Mucosa of descending colon (tissue), 3 donors: ENCODE data around the gene SLC2A4. TPM values are rescaled to one million over a fixed set of nuclear protein-coding genes. Genes with fewer than 3 reads are reported as not detected.

Experiments used
- ATAC-seq: fragments of 200-7000 bp; cut with Tn5 transposase; one replicate; pipeline ENCODE4 v1.9.1; 2020; ENCODE audit warnings: mild to moderate bottlenecking, moderate library complexity
- DNase-seq, 3 donors: peaks; one replicate each; pipeline ENCODE4 v3.0.0-alpha.2; 2020
- H3K36me3 ChIP-seq: fragments of 200-600 bp; one replicate; pipeline ENCODE4 v1.8.0; 2021; ENCODE audit warnings: low read depth, mild to moderate bottlenecking
- H3K4me1 ChIP-seq: fragments of 200-600 bp; one replicate; pipeline ENCODE4 v1.8.0; 2021; ENCODE audit warnings: low read depth, mild to moderate bottlenecking
- H3K4me3 ChIP-seq: fragments of 200-600 bp; one replicate; pipeline ENCODE4 v1.8.0; 2021; ENCODE audit warnings: mild to moderate bottlenecking
- H3K9me3 ChIP-seq: fragments of 200-600 bp; one replicate; pipeline ENCODE4 v1.8.0; 2021; ENCODE audit warnings: mild to moderate bottlenecking
- intact Hi-C, 2 donors: fragments of 100-400 bp; cut with DNase I in 1 of 2; cut with micrococcal nuclease in 1 of 2; formaldehyde crosslinking; loops; one replicate each; pipeline versions ENCODE4 v1.11.0 to v1.11.1; 2022; cut with DNase I, micrococcal nuclease
- total RNA-seq, 3 donors: library from RNA; stranded (reverse); fragmentation: NEBNext Ultra II Directional in 2 of 3; extraction: Animal tissue kit (Norgen Biotek cat#: 25700) in 2 of 3; gene quantifications; one replicate each; pipeline versions ENCODE4 v1.2.1 to v1.2.4, GENCODE V29; 2021 to 2023
- TF ChIP-seq, protein P1 (sequence below): fragments of 200-600 bp; IDR thresholded peaks from one replicate; pipeline ENCODE4 v1.8.0; 2022; ENCODE audit warnings: antibody characterized with exemption, mild to moderate bottlenecking
- donor health status: DM: no; HTN: no; CAD: no; lungs with moderate emphysema.
- donor health status: DM: no; HTN: no; CAD: no.
- donor health status: DM: no; HTN: yes; CAD: no.

Gene SLC2A4
- total RNA-seq, 3 donors from 2014 or later = 5.3 to 78.2 (median 6.1) TPM

GRCh38 chr17:7249830-7250229 is 31.7 kb upstream of the SLC2A4 start:
- DNase-seq = no peak
- H3K4me3 ChIP-seq = no peak overlapping the region
- TF ChIP-seq, protein P1, sequence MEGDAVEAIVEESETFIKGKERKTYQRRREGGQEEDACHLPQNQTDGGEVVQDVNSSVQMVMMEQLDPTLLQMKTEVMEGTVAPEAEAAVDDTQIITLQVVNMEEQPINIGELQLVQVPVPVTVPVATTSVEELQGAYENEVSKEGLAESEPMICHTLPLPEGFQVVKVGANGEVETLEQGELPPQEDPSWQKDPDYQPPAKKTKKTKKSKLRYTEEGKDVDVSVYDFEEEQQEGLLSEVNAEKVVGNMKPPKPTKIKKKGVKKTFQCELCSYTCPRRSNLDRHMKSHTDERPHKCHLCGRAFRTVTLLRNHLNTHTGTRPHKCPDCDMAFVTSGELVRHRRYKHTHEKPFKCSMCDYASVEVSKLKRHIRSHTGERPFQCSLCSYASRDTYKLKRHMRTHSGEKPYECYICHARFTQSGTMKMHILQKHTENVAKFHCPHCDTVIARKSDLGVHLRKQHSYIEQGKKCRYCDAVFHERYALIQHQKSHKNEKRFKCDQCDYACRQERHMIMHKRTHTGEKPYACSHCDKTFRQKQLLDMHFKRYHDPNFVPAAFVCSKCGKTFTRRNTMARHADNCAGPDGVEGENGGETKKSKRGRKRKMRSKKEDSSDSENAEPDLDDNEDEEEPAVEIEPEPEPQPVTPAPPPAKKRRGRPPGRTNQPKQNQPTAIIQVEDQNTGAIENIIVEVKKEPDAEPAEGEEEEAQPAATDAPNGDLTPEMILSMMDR = no peak
- intact Hi-C loops = no loop called here
- no peak for ATAC-seq
- peaks cover 24% of the 10 kb centered on the region for H3K4me1 ChIP-seq
- no peaks in the 10 kb centered on the region for H3K36me3 ChIP-seq
- H3K9me3 ChIP-seq = no peaks in the 10 kb centered on the region

DNA sequence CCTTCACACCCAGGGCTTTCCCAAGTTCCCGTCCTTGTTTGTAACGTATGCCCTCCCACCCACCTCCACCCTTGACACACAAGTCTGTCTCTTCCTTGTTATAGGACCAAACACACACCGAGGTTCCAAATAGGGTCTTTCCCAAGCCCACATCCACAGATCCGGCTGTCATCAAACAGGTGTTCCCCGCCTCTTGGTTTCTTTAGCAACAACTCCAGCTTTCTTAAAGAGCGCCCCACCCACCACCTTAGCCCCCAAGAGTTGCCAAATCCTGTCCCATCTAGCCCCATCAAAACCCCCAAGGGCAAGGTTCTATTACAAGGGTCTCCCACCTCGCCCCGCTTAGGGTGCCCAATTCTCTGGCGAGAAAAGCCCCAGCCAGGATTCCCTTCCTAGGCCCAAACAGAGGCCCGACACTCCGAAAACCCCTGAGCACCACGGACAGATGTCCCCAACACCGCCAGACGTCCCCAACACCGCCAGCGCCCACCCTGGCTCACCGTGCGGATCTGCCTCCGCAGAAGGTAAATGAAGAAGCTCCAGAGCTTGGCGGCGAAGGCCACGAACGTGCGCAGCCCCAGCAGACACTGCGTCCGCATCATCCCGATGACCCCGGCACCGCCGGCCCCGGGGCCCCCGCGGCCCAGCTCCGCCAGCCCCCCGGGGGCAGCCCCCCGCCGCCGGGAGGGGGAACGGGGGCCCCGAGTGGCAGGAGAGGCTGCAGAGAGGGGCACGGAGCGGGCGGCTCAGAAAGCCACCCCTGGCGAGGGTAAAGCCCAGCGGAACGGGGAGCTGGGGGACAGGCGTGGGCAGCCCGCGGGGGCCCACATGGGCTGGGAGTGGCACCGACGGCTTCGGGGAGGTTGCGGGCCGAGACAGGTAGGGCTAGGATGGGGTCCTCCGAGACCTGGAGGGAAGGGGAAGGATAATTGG is 30.6 kb upstream of the SLC2A4 start:
- no peaks in the 10 kb centered on the region for H3K36me3 ChIP-seq
- H3K4me3 ChIP-seq = peak overlapping the region; percentile 85
- peak; percentile 57 to 77 (median 66) for DNase-seq
- TF ChIP-seq, protein P1 = no peak
- no peaks in the 10 kb centered on the region for H3K9me3 ChIP-seq
- peak; percentile 0 for ATAC-seq
- intact Hi-C loops = no loop called here
- peaks cover 24% of the 10 kb centered on the region for H3K4me1 ChIP-seq

GRCh38 chr17:7251661-7252175 is 29.8 kb upstream of the SLC2A4 start, which contains the start of gene CTDNEP1:
CTDNEP1 (minus strand) TSS chr17:7251734; CDS start chr17:7251296, 438 bp downstream.
- Histone ChIP-seq H3K4me3 (peak within 1 kb of the TSS; percentile 85), H3K4me1 (peaks cover 24% of the 10 kb centered on the region), H3K36me3 (no peaks in the 10 kb centered on the region), H3K9me3 (no peaks in the 10 kb centered on the region)
- TF ChIP-seq, protein P1 = no peak
- peak; percentile 82 for ATAC-seq
- intact Hi-C loops = no loop called here
- peak; percentile 98 to 99 (median 98) for DNase-seq

GRCh38 chr17:7252176-7253043 is 29.1 kb upstream of the SLC2A4 start, which contains the start of gene ELP5:
ELP5 (plus strand) TSS chr17:7252215; CDS start chr17:7252551, 336 bp downstream.
- intact Hi-C loops = no loop called here
- TF ChIP-seq, protein P1 = peak; percentile 45
- ATAC-seq (peak; percentile 78), DNase-seq (peak; percentile 96 to 97 (median 96))
- no peaks in the 10 kb centered on the region for H3K9me3 ChIP-seq
- H3K36me3 ChIP-seq = no peaks in the 10 kb centered on the region
- H3K4me1 ChIP-seq = peaks cover 27% of the 10 kb centered on the region
- peak within 1 kb of the TSS; percentile 85 for H3K4me3 ChIP-seq

- TF ChIP-seq, protein P1 = no peak
- DNase-seq = no peak
- ATAC-seq = no peak
- Histone ChIP-seq H3K9me3 (no peaks in the 10 kb centered on the region), H3K4me1 (peaks cover 33% of the 10 kb centered on the region), H3K4me3 (no peak overlapping the region), H3K36me3 (no peaks in the 10 kb centered on the region)
- intact Hi-C loops = no loop called here
Measured at GRCh38 chr17:7253082-7253481, 28.4 kb upstream of the SLC2A4 start.
